HEK293 (cell line): ENCODE measurements around the gene FTO.

Source experiments
- CTCF ChIP-seq: fragments of 450-650 bp; formaldehyde crosslinking; IDR thresholded peaks from 2 replicates; pipeline ENCODE4 v1.5.1; 2016; ENCODE audit warnings: missing biosample characterization, missing genetic modification characterization
- PRDM10 ChIP-seq: fragments of 450-650 bp; formaldehyde crosslinking; IDR thresholded peaks from 2 replicates; pipeline ENCODE4 v1.5.1; 2016; ENCODE audit warnings: missing biosample characterization, missing genetic modification characterization
- YY2 ChIP-seq: fragments of 450-650 bp; formaldehyde crosslinking; IDR thresholded peaks from 2 replicates; pipeline ENCODE4 v1.5.1; 2016; ENCODE audit warnings: missing biosample characterization, missing genetic modification characterization
- ZNF121 ChIP-seq: fragments of 450-650 bp; formaldehyde crosslinking; IDR thresholded peaks from 2 replicates; pipeline ENCODE4 v1.5.1; 2016; ENCODE audit warnings: missing biosample characterization, missing genetic modification characterization
- ZNF132 ChIP-seq: fragments of 450-650 bp; formaldehyde crosslinking; IDR thresholded peaks from 2 replicates; pipeline ENCODE4 v1.5.1; 2017; ENCODE audit warnings: missing biosample characterization, missing genetic modification characterization, borderline replicate concordance
- ZNF274 ChIP-seq, 2 experiments: fragments of 200-500 bp in 1 of 2; fragments of 450-650 bp in 1 of 2; sonication (Bioruptor generic) in 1 of 2; formaldehyde crosslinking in 1 of 2; IDR thresholded peaks; 2 replicates each; pipeline versions ENCODE4 v1.5.1 to v1.6.1; 2014 to 2016; ENCODE audit warnings: borderline replicate concordance in 1 of 2, inconsistent platforms in 1 of 2, low read length in 1 of 2, missing biosample characterization in 1 of 2, missing genetic modification characterization in 1 of 2
- ZNF302 ChIP-seq: fragments of 450-650 bp; formaldehyde crosslinking; IDR thresholded peaks from 2 replicates; pipeline ENCODE4 v1.5.1; 2016; ENCODE audit warnings: missing biosample characterization, missing genetic modification characterization, low read depth

DNA sequence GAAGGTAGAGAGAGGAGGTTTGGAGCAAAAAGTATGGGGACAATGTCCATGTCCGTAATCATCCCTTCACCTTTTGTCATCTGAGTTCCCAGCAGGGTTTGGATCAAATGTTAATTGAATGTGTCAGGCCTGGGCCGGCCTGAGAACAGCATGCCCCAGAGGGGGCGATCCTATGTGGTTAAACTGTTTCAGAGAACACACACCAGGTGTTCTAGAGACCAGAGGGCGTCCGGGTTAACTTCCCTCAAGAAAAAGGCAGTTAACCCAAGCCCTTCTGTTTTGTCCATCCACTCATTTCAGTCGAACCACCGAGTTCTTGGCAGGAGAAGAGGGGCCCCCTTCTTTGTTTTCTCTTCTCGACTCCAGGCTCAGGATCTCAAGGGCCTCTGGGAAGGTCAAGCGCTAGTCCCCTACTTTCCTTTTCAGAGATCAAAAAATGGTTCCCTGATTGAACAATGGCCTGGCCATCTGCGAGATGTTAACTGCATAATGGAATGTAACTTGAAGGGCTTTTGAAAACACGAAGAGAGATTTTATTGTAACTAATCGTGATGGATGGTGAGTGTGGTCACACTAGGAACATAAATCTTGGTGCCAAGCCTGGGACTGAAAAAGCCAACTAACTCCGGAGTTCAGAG is 440.1 kb downstream of the FTO start:
- TF ChIP-seq CTCF (tag by site-specific recombination) (no peak), ZNF302 (tag by site-specific recombination) (no peak), ZNF132 (tag by site-specific recombination) (no peak), ZNF121 (tag by site-specific recombination) (no peak), YY2 (tag by site-specific recombination) (no peak), PRDM10 (no peak), ZNF274 (IDR thresholded peaks at IDR 0.05; ENCODE audit: low read length) (no peak), ZNF274 (tag by site-specific recombination; IDR thresholded peaks at IDR 0.05; ENCODE audit: borderline replicate concordance) (no peak)
